H9 (cell line): ENCODE data around the gene SSBP3. TPM values are rescaled to one million over a fixed set of nuclear protein-coding genes. Genes with fewer than 3 reads are reported as not detected.

Source experiments
- DNase-seq: peaks from one replicate; pipeline ENCODE4 v3.0.0-alpha.2; 2017
- H2AFZ ChIP-seq: one replicate; pipeline ENCODE4 v1.6.1; 2013; ENCODE audit warnings: mild to moderate bottlenecking, low read length, control low read depth, moderate library complexity
- H2AK5ac ChIP-seq: 2 replicates; pipeline ENCODE4 v1.6.1; 2013; ENCODE audit warnings: low read length, control low read depth, mixed read lengths; ENCODE audit not compliant: insufficient read length
- H2BK120ac ChIP-seq: one replicate; pipeline ENCODE4 v1.6.1; 2013; ENCODE audit warnings: low read depth, mild to moderate bottlenecking, low read length, control low read depth, inconsistent platforms; ENCODE audit not compliant: poor library complexity, severe bottlenecking
- H2BK12ac ChIP-seq: 2 replicates; pipeline ENCODE4 v1.6.1; 2013; ENCODE audit warnings: low read length, control low read depth, mixed read lengths, low read depth; ENCODE audit not compliant: insufficient read length
- H2BK15ac ChIP-seq: 2 replicates; pipeline ENCODE4 v1.6.1; 2013; ENCODE audit warnings: low read depth, low read length, control low read depth
- H2BK20ac ChIP-seq: one replicate; pipeline ENCODE4 v1.6.1; 2013; ENCODE audit warnings: low read depth, mild to moderate bottlenecking, low read length, control low read depth, inconsistent platforms; ENCODE audit not compliant: poor library complexity, severe bottlenecking
- H2BK5ac ChIP-seq: 2 replicates; pipeline ENCODE4 v1.6.1; 2013; ENCODE audit warnings: low read length, control low read depth, mixed read lengths; ENCODE audit not compliant: insufficient read length
- H3K14ac ChIP-seq: 2 replicates; pipeline ENCODE4 v1.6.1; 2013; ENCODE audit warnings: low read length, control low read depth; ENCODE audit not compliant: insufficient read depth
- H3K18ac ChIP-seq: 2 replicates; pipeline ENCODE4 v1.6.1; 2013; ENCODE audit warnings: low read depth, mild to moderate bottlenecking, mixed read lengths, low read length, control low read depth; ENCODE audit not compliant: insufficient read length
- H3K23ac ChIP-seq: 2 replicates; pipeline ENCODE4 v1.6.1; 2013; ENCODE audit warnings: low read length, control low read depth, mixed read lengths, low read depth; ENCODE audit not compliant: insufficient read length
- H3K23me2 ChIP-seq: 2 replicates; pipeline ENCODE4 v1.6.1; 2013; ENCODE audit warnings: low read depth, mild to moderate bottlenecking, mixed read lengths, low read length, control low read depth; ENCODE audit not compliant: insufficient read length, poor library complexity, severe bottlenecking
- H3K27ac ChIP-seq: 2 replicates; pipeline ENCODE4 v1.5.1; 2013; ENCODE audit warnings: low read length, control low read depth, mixed read lengths, low read depth; ENCODE audit not compliant: insufficient read length
- H3K27me3 ChIP-seq: 2 replicates; pipeline ENCODE4 v1.6.1; 2013; ENCODE audit warnings: low read length, control low read depth, inconsistent platforms; ENCODE audit not compliant: insufficient read depth
- H3K4ac ChIP-seq: 2 replicates; pipeline ENCODE4 v1.6.1; 2013; ENCODE audit warnings: low read depth, mild to moderate bottlenecking, control low read depth, inconsistent platforms, low read length, moderate library complexity
- H3K4me1 ChIP-seq: 2 replicates; pipeline ENCODE4 v1.6.1; 2013; ENCODE audit warnings: low read length, control low read depth, inconsistent platforms; ENCODE audit not compliant: insufficient read depth
- H3K4me2 ChIP-seq: 2 replicates; pipeline ENCODE4 v1.6.1; 2013; ENCODE audit warnings: low read length, control low read depth, mixed read lengths; ENCODE audit not compliant: insufficient read length, insufficient read depth
- H3K56ac ChIP-seq: 2 replicates; pipeline ENCODE4 v1.6.1; 2013; ENCODE audit warnings: low read depth, mild to moderate bottlenecking, mixed read lengths, low read length, control low read depth; ENCODE audit not compliant: insufficient read length
- H3K79me1 ChIP-seq: 2 replicates; pipeline ENCODE4 v1.6.1; 2013; ENCODE audit warnings: low read depth, mild to moderate bottlenecking, moderate library complexity, low read length, control low read depth, inconsistent platforms; ENCODE audit not compliant: insufficient read depth, poor library complexity, severe bottlenecking
- H3K79me2 ChIP-seq: 2 replicates; pipeline ENCODE4 v1.6.1; 2013; ENCODE audit warnings: low read length, control low read depth, inconsistent platforms; ENCODE audit not compliant: insufficient read depth
- H3K9ac ChIP-seq: 2 replicates; pipeline ENCODE4 v1.6.1; 2013; ENCODE audit warnings: low read length, control low read depth, mixed read lengths; ENCODE audit not compliant: insufficient read length; ENCODE audit errors: extremely low read depth
- H3K9me3 ChIP-seq: one replicate; pipeline ENCODE4 v1.6.1; 2013; ENCODE audit warnings: low read depth, low read length, inconsistent platforms; ENCODE audit not compliant: control insufficient read depth
- H3T11ph ChIP-seq: one replicate; pipeline ENCODE4 v1.6.1; 2013; ENCODE audit warnings: mild to moderate bottlenecking, low read length, control low read depth, inconsistent platforms
- H4K20me1 ChIP-seq: one replicate; pipeline ENCODE4 v1.6.1; 2013; ENCODE audit not compliant: control insufficient read depth, insufficient read length, insufficient read depth
- H4K5ac ChIP-seq: 2 replicates; pipeline ENCODE4 v1.6.1; 2013; ENCODE audit warnings: low read depth, mild to moderate bottlenecking, mixed read lengths, low read length, control low read depth; ENCODE audit not compliant: insufficient read length
- H4K8ac ChIP-seq: replicated peaks from 2 replicates; pipeline ENCODE4 v1.6.1; 2013; ENCODE audit warnings: low read length, control low read depth, mixed read lengths, low read depth; ENCODE audit not compliant: insufficient read length
- H4K91ac ChIP-seq: 2 replicates; pipeline ENCODE4 v1.6.1; 2013; ENCODE audit warnings: low read depth, mild to moderate bottlenecking, moderate library complexity, mixed read lengths, low read length, control low read depth; ENCODE audit not compliant: insufficient read length
- H3K27ac Mint-ChIP-seq, 3 experiments: 2 replicates in 2 of 3; 3 replicates in 1 of 3; pipeline ENCODE4 v1.8.0; 2020 to 2021; ENCODE audit warnings: mixed read lengths in 3 of 3, mild to moderate bottlenecking in 1 of 3, moderate library complexity in 1 of 3
- H3K27me3 Mint-ChIP-seq: 2 replicates; pipeline ENCODE4 v1.8.0; 2021; ENCODE audit warnings: low read depth, mild to moderate bottlenecking, moderate library complexity, mixed read lengths
- H3K36me3 Mint-ChIP-seq, 3 experiments: 2 replicates in 2 of 3; 3 replicates in 1 of 3; pipeline ENCODE4 v1.8.0; 2020 to 2021; ENCODE audit warnings: low read depth in 3 of 3, mixed read lengths in 3 of 3; ENCODE audit not compliant: insufficient read depth in 1 of 3
- H3K4me1 Mint-ChIP-seq, 2 experiments: 2 replicates each; pipeline ENCODE4 v1.8.0; 2020; ENCODE audit warnings: mixed read lengths in 2 of 2
- H3K4me3 Mint-ChIP-seq, 2 experiments: 2 replicates in 1 of 2; 3 replicates in 1 of 2; pipeline ENCODE4 v1.8.0; 2020 to 2021; ENCODE audit warnings: mild to moderate bottlenecking in 2 of 2, mixed read lengths in 2 of 2, moderate library complexity in 1 of 2
- H3K9me3 Mint-ChIP-seq, 2 experiments: 2 replicates in 1 of 2; 3 replicates in 1 of 2; pipeline ENCODE4 v1.8.0; 2020; ENCODE audit warnings: mild to moderate bottlenecking in 2 of 2, mixed read lengths in 2 of 2, moderate library complexity in 1 of 2
- CTCF ChIP-seq: fragments of 200-600 bp; sonication (generic); conservative IDR thresholded peaks from 3 replicates; pipeline ENCODE4 v1.8.0; 2021; ENCODE audit warnings: antibody characterized with exemption, mild to moderate bottlenecking
- WGBS: extraction: QIAGEN DNeasy Blood & Tissue Kit; methylation state at CpG from one replicate; pipeline ENCODE4 v1.1.7; 2013; ENCODE audit warnings: missing lambda C conversion rate, low lambda C conversion rate, mixed read lengths; ENCODE audit not compliant: insufficient read length; ENCODE audit errors: extremely low coverage; 5-methylcytosine and 5-hydroxymethylcytosine counted together
- total RNA-seq: library from RNA; stranded (reverse); gene quantifications from 2 replicates; pipeline ENCODE4 v1.2.1, GENCODE V29; 2021

SSBP3 gene
- total RNA-seq, 1 experiment from 2014 or later = 126 TPM

DNA sequence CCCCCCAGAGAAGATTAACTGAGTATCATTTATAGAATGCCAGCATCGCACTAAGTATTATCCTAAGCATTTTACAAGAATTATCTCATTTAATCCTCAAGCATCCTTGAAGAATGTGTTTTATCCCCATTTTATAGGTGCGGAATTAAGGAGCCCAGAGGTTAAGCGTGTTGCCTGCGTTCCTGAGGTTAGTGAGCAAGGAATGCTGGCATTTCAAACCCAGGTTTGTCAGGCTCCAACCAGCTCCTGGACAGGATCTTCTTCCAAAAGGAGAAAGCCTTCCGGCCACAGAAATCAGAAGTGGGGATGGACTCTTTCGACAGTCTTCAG, 82.3 kb downstream of the SSBP3 start:
- Histone ChIP-seq H3T11ph (no peak overlapping the region), H4K91ac (no peak overlapping the region), H3K18ac (no peak overlapping the region), H2BK12ac (no peak overlapping the region), H2BK5ac (no peak overlapping the region), H2AFZ (no peak overlapping the region), H3K56ac (no peak overlapping the region), H3K4ac (no peak overlapping the region), H4K20me1 (no peaks in the 10 kb centered on the region), H3K14ac (no peak overlapping the region), H2BK20ac (no peak overlapping the region), H3K9ac (no peak overlapping the region), H3K4me2 (no peak overlapping the region), H2BK120ac (no peak overlapping the region), H4K5ac (no peak overlapping the region), H3K79me2 (peaks cover 12% of the 10 kb centered on the region; the same call in 1 of the 2 replicates), H3K27ac (no peak overlapping the region), H3K23ac (no peak overlapping the region), H3K79me1 (peaks cover 14% of the 10 kb centered on the region), H2BK15ac (no peak overlapping the region), H3K9me3 (no peaks in the 10 kb centered on the region), H2AK5ac (no peak overlapping the region), H3K4me1 (peaks cover 19% of the 10 kb centered on the region), H3K23me2 (no peaks in the 10 kb centered on the region), H3K27me3 (no peaks in the 10 kb centered on the region), H4K8ac (no peak overlapping the region)
- H3K9me3 Mint-ChIP-seq = no peaks in the 10 kb centered on the region
- no peak for DNase-seq
- H3K27me3 Mint-ChIP-seq = no peaks in the 10 kb centered on the region
- WGBS = no CpG with 5 or more reads among the region's 6 CpGs
- peaks cover 0 to 4% (median 0%) of the 10 kb centered on the region in 3 experiments; a peak in 4 of 7 replicates for H3K36me3 Mint-ChIP-seq
- peak overlapping the region in 1 of 2 experiments; percentile 57; a peak in 2 of 5 replicates for H3K4me3 Mint-ChIP-seq
- H3K4me1 Mint-ChIP-seq = peaks cover 95 to 96% of the 10 kb centered on the region in 2 experiments
- no peak for TF ChIP-seq CTCF
- peak overlapping the region; percentile 55 to 90 (median 88); a peak in 4 of 7 replicates for H3K27ac Mint-ChIP-seq
